ENCODE results near the gene PPP1R26. TPM values are rescaled to one million over a fixed set of nuclear protein-coding genes. Genes with fewer than 3 reads are reported as not detected.
"Not testable (repeated sequence)": the region's sequence is repeated elsewhere in the genome, so short reads cannot be mapped to it uniquely, and the experiment has no call there.

The PPP1R26 gene
- total RNA-seq, result under 1 TPM; 0.14 to 0.54 TPM

GRCh38 chr9:135479469-135480052 is at the start of gene PPP1R26:
TSS of gene PPP1R26 (plus strand) at chr9:135479782. CDS start at chr9:135484511, 4,729 bp downstream.
- no peaks in the 10 kb centered on the region for H3K9me3 Mint-ChIP-seq
- H3K36me3 Mint-ChIP-seq, result peaks cover 5 to 7% of the 10 kb centered on the region in 2 donors
- no peak for ATAC-seq
- DNase-seq (ENCODE audit: low spot score in 2 of 2), result no peak
- no peak within 1 kb of the TSS for H3K27ac Mint-ChIP-seq

GRCh38 chr9:135437259-135437658 is 42.3 kb upstream of the PPP1R26 start:
- Mint-ChIP-seq H3K36me3 (peaks cover 0 to 6% of the 10 kb centered on the region in 2 donors), H3K9me3 (peaks cover 0 to 10% of the 10 kb centered on the region in 2 donors), H3K27ac (no peak overlapping the region)
- no peak for ATAC-seq
- no peak for DNase-seq (ENCODE audit: low spot score in 2 of 2)

- DNase-seq (ENCODE audit: low spot score in 2 of 2); H3K27ac Mint-ChIP-seq; H3K36me3 Mint-ChIP-seq; ATAC-seq: not testable (repeated sequence)
- peaks cover 0 to 10% of the 10 kb centered on the region in 2 donors for H3K9me3 Mint-ChIP-seq
Observed at GRCh38 chr9:135437696-135438095, 41.9 kb upstream of the PPP1R26 start.

- H3K9me3 Mint-ChIP-seq, result peaks cover 0 to 10% of the 10 kb centered on the region in 2 donors
- H3K36me3 Mint-ChIP-seq, ATAC-seq, H3K27ac Mint-ChIP-seq: not testable (repeated sequence)
- DNase-seq (ENCODE audit: low spot score in 2 of 2), result peak in 1 of 2 donors; percentile 36
Observed at GRCh38 chr9:135438581-135439232, 40.9 kb upstream of the PPP1R26 start.

- Mint-ChIP-seq H3K27ac (peak overlapping the region in 1 of 2 donors; percentile 40), H3K9me3 (peaks cover 0 to 10% of the 10 kb centered on the region in 2 donors)
- DNase-seq (ENCODE audit: low spot score in 2 of 2); H3K36me3 Mint-ChIP-seq; ATAC-seq: not testable (repeated sequence)
Observed at GRCh38 chr9:135439514-135439913, 40.1 kb upstream of the PPP1R26 start.

GRCh38 chr9:135439916-135440315 is 39.7 kb upstream of the PPP1R26 start:
- no peak for DNase-seq (ENCODE audit: low spot score in 2 of 2)
- H3K27ac Mint-ChIP-seq, result no peak overlapping the region
- H3K9me3 Mint-ChIP-seq, result peaks cover 0 to 10% of the 10 kb centered on the region in 2 donors
- ATAC-seq, result no peak
- H3K36me3 Mint-ChIP-seq, result peaks cover 0 to 6% of the 10 kb centered on the region in 2 donors

GRCh38 chr9:135440620-135441019 is 39.0 kb upstream of the PPP1R26 start:
- peaks cover 0 to 10% of the 10 kb centered on the region in 2 donors for H3K9me3 Mint-ChIP-seq
- H3K27ac Mint-ChIP-seq, result no peak overlapping the region
- peaks cover 0 to 6% of the 10 kb centered on the region in 2 donors for H3K36me3 Mint-ChIP-seq
- ATAC-seq, result no peak
- DNase-seq (ENCODE audit: low spot score in 2 of 2), result no peak

GRCh38 chr9:135441105-135442071 is 38.2 kb upstream of the PPP1R26 start:
- not testable (repeated sequence) for H3K36me3 Mint-ChIP-seq; H3K27ac Mint-ChIP-seq; DNase-seq (ENCODE audit: low spot score in 2 of 2); ATAC-seq
- peaks cover 0 to 10% of the 10 kb centered on the region in 2 donors for H3K9me3 Mint-ChIP-seq

- no peak for ATAC-seq
- Mint-ChIP-seq H3K9me3 (peaks cover 0 to 7% of the 10 kb centered on the region in 2 donors), H3K36me3 (peaks cover 0 to 6% of the 10 kb centered on the region in 2 donors), H3K27ac (no peak overlapping the region)
- no peak for DNase-seq (ENCODE audit: low spot score in 2 of 2)
Observed at GRCh38 chr9:135442075-135442474, 37.5 kb upstream of the PPP1R26 start.

- no peaks in the 10 kb centered on the region for H3K9me3 Mint-ChIP-seq
- ATAC-seq, result no peak
Observed at GRCh38 chr9:135443797-135444425, 35.7 kb upstream of the PPP1R26 start.

GRCh38 chr9:135447126-135447525 is 32.5 kb upstream of the PPP1R26 start:
- DNase-seq (ENCODE audit: low spot score in 2 of 2), result no peak
- Mint-ChIP-seq H3K9me3 (no peaks in the 10 kb centered on the region), H3K36me3 (no peaks in the 10 kb centered on the region), H3K27ac (no peak overlapping the region)
- ATAC-seq, result no peak

More at GRCh38 chr9:135443797-135444425, 35.7 kb upstream of the PPP1R26 start:
- no peak for DNase-seq (ENCODE audit: low spot score in 2 of 2)
- H3K27ac Mint-ChIP-seq, result no peak overlapping the region
- H3K36me3 Mint-ChIP-seq, result no peaks in the 10 kb centered on the region

GRCh38 chr9:135448663-135449100 is 30.9 kb upstream of the PPP1R26 start:
- ATAC-seq (no peak), DNase-seq (ENCODE audit: low spot score in 2 of 2) (no peak)
- Mint-ChIP-seq H3K27ac (no peak overlapping the region), H3K36me3 (no peaks in the 10 kb centered on the region), H3K9me3 (no peaks in the 10 kb centered on the region)

GRCh38 chr9:135449532-135449931 is 30.1 kb upstream of the PPP1R26 start:
- not testable (repeated sequence) for H3K9me3 Mint-ChIP-seq; ATAC-seq; DNase-seq (ENCODE audit: low spot score in 2 of 2); H3K27ac Mint-ChIP-seq; H3K36me3 Mint-ChIP-seq

- Mint-ChIP-seq H3K9me3 (no peaks in the 10 kb centered on the region), H3K36me3 (no peaks in the 10 kb centered on the region), H3K27ac (no peak overlapping the region)
- no peak for ATAC-seq
- DNase-seq (ENCODE audit: low spot score in 2 of 2), result no peak
Observed at GRCh38 chr9:135450956-135451355, 28.6 kb upstream of the PPP1R26 start.

- DNase-seq (ENCODE audit: low spot score in 2 of 2); H3K9me3 Mint-ChIP-seq; H3K27ac Mint-ChIP-seq; ATAC-seq; H3K36me3 Mint-ChIP-seq: not testable (repeated sequence)
Observed at GRCh38 chr9:135451909-135452308, 27.7 kb upstream of the PPP1R26 start.

- no peak for DNase-seq (ENCODE audit: low spot score in 2 of 2)
- Mint-ChIP-seq H3K27ac (no peak overlapping the region), H3K36me3 (no peaks in the 10 kb centered on the region), H3K9me3 (peaks cover 0 to 3% of the 10 kb centered on the region in 2 donors)
- no peak for ATAC-seq
Observed at GRCh38 chr9:135454737-135455136, 24.8 kb upstream of the PPP1R26 start.
